Stimulated activated CD4-positive, alpha-beta T cell treated with anti-CD3 and anti-CD28 coated beads, TNF-alpha, amount 100 ng/mL, for 24 hours (primary cell): ENCODE measurements around the gene RBM26.

Experiments used
- DNase-seq, 3 experiments: peaks; one replicate each; pipeline ENCODE4 v3.0.0-alpha.2; 2020; ENCODE audit warnings: low read depth in 3 of 3

Gene RBM26, protein sequence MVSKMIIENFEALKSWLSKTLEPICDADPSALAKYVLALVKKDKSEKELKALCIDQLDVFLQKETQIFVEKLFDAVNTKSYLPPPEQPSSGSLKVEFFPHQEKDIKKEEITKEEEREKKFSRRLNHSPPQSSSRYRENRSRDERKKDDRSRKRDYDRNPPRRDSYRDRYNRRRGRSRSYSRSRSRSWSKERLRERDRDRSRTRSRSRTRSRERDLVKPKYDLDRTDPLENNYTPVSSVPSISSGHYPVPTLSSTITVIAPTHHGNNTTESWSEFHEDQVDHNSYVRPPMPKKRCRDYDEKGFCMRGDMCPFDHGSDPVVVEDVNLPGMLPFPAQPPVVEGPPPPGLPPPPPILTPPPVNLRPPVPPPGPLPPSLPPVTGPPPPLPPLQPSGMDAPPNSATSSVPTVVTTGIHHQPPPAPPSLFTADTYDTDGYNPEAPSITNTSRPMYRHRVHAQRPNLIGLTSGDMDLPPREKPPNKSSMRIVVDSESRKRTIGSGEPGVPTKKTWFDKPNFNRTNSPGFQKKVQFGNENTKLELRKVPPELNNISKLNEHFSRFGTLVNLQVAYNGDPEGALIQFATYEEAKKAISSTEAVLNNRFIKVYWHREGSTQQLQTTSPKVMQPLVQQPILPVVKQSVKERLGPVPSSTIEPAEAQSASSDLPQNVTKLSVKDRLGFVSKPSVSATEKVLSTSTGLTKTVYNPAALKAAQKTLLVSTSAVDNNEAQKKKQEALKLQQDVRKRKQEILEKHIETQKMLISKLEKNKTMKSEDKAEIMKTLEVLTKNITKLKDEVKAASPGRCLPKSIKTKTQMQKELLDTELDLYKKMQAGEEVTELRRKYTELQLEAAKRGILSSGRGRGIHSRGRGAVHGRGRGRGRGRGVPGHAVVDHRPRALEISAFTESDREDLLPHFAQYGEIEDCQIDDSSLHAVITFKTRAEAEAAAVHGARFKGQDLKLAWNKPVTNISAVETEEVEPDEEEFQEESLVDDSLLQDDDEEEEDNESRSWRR

GRCh38 chr13:79405831-79406596, at the start of gene RBM26:
RBM26 (minus strand) TSS chr13:79406255; CDS start chr13:79405774, 481 bp downstream.
- DNase-seq, result peak; percentile 84 to 92 (median 90)

- DNase-seq, result no peak
These were observed 49.3 kb upstream of the RBM26 start for GRCh38 chr13:79455331-79455730.

DNA sequence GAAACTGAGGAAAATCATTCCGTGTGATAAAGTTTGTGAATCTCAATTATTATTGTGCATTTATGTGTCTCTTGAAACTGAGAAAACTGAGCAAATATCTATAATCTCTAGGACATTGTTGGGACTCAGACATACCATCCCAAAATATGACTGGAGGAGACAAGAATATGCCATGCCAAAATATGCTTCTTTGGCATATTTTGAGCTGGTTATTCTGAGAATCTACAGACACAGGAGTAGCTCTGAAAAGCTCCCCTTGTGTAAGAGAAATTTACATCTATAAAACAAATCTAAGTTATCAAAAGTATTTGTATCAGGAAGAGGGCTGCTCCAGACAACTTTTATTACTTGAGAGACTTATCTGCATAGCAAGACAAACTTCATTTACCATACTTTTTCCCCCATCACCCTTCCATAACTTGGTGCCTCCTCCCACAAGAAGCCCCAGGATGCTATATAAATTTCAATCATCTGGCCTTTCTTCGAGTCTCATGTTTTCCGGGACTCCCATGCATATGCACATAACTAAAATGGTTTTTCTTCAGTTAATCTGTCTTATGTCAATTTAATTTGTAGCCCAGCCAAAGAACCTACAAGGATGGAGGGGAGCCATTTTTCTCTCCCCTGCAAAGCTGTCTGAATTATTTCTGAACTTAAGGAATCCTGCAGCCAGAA, 46.3 kb upstream of the RBM26 start:
- DNase-seq, result no peak

DNA sequence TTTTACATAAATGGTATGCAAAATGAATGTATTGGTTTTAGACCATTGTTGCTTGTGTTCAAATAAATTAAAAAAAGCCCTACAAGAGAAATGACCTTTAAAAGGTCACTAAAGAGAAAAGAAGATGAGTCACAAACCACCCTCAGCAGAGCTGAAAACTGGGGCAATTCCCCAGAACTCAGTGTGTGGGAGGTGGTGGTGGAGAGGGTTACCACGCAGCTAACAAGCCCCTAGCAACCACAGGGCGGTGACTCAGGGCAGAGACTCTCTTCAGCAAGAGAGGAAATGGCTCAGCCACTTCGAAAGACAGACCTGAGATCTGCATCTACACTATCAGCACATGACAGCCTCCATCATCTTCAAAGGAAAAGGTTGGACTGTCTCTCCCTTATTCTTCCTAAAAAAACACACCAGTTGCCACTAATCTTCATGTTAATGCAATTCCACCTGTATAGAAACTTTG, 45.5 kb upstream of the RBM26 start:
- DNase-seq, result peak; percentile 87 to 95 (median 94)

- DNase-seq, result peak in 1 of 3 experiments; percentile 33
These were observed 44.1 kb upstream of the RBM26 start for GRCh38 chr13:79450110-79450509.

- DNase-seq, result no peak
These were observed 42.4 kb upstream of the RBM26 start for GRCh38 chr13:79448413-79448812.

GRCh38 chr13:79447741-79448140, 41.7 kb upstream of the RBM26 start:
- no peak for DNase-seq

DNA sequence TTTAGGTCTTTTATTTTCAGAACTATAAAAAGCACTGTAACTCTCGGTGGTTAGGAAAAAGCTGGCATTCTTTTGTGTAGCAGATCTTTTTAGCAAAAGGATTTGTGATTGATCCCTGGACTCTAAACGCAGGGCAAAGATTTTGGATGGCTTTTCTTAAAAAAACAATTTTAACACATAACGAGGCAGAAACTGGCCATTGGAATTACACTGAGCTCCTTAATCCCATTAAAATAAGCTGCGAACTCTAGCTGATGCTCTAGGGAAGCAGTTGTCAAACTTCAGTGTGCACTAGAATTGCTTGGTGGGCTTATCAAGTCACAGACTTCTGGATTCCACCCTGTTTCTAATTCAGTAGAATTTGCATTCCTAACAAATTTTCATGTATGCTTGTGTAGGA, 41.1 kb upstream of the RBM26 start:
- no peak for DNase-seq

DNA sequence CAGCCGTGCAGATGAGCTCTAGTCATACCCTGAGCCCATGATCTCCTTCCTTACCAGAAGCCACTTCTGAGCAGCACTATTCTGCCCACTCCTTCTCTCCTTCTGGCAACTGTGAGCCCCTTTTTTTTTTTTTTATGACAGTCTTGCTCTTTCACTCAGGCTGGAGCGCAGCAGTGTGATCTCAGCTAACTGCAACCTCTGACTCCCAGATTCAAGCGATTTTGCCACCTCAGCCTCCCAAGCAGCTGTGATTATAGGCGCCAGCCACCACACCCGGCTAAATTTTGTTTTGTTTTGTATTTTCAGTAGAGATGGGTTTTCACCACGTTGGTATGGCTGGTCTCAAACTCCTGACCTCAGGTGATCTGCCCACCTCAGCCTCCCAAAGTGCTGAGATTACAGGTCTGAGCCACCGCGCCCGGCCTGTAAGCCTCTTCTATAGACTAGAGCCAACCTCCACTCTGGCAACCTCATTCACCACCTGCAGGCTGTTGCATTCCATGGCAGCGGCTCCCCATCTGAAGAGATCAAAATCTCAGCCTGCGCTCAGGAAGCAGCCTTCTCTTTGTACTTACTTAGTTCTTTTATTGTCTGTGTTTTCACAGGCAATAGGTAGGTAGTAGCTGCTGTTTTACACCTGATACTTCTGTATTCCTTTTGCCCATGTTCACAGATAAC, 40.1 kb upstream of the RBM26 start:
- peak in 1 of 3 experiments; percentile 13 for DNase-seq

- DNase-seq, result no peak
These were observed 36.7 kb upstream of the RBM26 start for GRCh38 chr13:79442706-79443105.

DNA sequence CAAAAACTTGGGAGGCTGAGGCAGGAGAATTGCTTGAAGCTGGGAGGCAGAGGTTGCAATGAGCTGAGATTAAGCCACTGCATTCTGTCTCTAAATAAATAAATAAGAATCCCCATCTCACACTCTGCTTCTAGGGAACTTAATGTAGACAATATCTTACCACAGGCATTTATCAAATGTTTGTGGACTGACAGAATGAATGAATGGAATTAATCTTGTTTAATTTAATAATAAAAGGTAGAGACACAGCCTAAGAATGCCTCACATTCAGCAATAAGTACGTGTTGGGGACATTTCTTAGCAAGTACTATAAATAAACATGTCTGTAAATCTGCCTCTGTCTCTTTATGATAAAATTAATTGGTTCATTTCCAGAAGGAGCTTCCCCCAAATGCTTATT, 36.2 kb upstream of the RBM26 start:
- no peak for DNase-seq

DNA sequence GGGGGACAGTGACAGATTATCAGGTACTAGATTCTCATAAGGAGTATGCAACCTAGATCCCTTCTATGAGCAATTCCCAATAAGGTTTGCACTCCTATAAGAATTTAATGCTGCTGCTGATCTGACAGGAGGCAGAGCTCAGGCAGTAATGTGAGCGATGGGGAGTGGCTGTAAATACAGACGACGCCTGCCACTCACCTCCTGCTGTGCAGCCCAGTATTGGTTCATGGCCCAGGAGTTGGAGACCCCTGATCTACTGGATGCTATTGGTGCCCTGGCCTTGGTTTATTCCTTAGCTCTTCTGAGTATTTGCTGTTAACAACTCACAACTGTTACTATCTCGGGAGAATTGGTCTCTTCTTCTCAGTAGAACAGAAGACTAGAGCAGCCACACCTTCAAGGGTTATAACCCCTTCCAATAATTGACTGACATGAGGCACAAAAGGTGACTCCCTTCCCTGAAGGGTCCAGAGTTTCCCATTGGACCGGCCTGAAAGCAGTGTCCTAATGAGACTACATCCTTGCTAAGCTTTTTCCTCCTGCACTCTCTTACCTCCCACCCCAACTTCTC, 35.0 kb upstream of the RBM26 start:
- DNase-seq, result no peak

DNA sequence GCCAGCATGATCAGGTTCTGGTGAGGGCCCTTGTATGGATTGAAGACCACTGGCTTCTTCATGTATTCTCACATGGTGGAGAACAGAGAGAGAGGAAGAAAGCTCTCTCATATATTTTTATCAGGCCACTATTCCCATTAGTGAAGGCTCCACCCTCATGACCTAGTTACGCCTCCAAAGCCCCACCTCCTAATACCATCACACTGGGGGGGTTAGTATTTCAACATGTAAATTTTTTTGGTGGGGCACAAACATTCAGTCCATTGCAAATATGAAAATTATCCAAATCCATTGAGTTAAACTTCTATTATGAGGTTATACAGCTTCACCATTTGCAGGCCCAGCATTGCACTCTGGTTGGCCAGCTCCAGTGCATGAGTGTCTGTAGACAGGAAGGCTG, 33.2 kb upstream of the RBM26 start:
- no peak for DNase-seq

DNA sequence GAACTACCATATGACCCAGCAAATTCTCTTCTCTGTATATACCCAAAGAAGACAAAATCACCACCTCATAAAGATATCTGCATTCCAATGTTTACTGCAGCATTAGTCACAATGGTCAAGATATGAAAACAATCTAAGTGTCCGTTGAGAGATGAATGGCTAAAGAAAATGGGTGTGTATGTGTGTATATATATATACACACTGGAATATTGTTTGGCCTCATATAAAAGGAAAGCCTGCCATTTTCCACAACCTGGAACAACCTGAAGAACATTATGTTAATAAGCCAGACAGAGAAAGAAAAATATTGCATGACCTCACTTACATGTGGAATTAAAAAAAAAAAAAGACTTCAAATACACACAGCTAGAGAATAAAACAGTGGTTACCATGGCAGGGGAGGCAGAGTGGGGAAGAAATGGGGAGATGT, 29.5 kb upstream of the RBM26 start:
- DNase-seq, result no peak

DNA sequence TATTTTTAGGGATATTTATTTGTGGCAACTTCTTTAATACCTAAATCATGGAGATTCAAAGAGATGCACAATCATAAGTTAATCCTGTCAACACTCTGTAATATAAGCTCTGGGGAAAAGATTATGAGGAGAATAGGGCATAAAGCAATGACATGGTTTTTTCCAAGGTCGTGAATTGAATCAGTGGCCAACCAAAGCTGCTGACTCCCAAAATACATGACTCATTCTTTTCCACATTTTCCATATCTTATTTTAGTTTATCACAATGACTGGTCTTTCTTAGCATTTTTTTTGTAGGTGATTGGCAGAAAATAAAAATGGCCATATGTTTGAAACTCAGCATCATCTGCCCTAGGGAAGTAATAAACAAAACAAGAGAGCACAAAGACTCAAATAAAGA, 28.5 kb upstream of the RBM26 start:
- no peak for DNase-seq

DNA sequence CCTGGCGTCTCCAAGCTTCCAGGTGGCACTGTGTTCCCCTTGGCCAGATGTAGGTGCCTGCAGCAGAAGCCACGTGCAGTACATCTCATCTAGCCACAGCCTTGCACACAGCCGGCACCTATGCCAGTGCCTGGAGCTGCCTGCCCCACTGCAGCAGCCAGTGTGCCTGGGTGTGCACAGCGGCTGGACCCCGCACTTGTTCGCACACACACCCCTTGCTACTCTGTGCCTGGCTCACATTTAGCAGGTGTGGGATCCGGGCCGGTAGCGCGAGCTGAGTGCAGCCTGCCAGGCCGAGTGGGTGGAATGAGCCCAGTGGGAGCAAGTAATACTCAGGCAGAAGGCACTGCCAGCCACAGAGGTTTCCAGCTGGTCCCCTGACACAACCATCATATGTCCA, 26.9 kb upstream of the RBM26 start:
- no peak for DNase-seq

GRCh38 chr13:79432086-79432485, 26.0 kb upstream of the RBM26 start:
- no peak for DNase-seq

DNA sequence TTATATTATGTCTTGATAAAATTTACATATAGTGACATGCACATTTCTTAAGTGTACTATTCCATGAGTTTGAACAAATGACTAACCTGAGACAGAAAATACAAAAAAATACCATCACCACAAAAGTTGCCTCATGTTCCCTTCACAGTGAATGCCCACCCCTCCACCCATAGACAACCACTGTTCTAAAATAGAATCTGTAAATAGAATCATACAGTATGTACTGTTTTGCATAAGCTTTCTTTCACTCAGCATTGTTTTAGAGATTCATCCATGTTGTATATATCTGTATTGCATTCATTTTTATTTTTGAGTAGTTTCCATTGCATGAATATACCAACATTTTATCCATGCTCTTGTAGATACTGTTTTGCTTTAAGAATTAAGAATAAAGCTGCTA, 23.3 kb upstream of the RBM26 start:
- no peak for DNase-seq

DNA sequence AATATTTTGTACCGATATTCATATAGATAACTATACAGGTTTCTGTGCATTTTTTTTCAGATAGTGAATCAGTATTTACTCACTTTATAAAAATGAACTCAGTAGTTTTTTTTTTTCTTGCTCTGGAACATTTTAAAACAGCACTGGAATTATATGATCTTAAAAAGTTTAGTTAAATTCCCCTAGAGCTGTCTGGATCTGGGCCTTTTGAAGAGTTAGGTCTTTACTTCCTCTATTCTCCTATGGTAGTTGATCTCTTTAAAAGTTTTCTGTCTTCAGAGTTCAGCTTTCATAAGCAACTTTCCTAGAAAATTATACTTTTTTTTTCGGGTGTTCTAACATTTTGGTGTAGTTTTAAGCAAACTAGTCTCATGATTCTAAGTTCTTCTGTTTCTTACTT, 21.8 kb upstream of the RBM26 start:
- no peak for DNase-seq

DNA sequence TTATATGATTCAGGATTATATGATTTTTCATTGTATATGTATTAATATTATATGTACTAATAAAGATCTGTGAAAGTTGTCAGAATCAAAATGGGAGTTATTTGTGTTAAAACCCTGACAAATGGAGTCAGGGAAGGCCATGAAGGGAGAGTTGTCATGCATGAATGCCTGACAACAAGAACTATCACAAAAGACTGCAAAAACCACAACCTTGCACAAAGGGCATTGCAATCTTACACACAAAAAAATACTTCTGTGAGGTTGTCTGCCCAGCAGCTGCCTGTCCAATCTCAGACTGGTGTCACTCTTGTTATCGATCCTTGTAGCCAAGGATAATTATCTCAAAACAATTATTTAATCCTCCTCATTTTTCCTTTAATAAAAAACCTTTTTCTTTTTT, 21.2 kb upstream of the RBM26 start:
- no peak for DNase-seq
